Breast epithelium (tissue), 3 donors: ENCODE measurements around the gene PLTP.

Experiments used
- POLR2A ChIP-seq: fragments of 450-650 bp; IDR thresholded peaks from one replicate; pipeline ENCODE4 v1.6.1; 2016; ENCODE audit warnings: antibody characterized with exemption, mild to moderate bottlenecking, moderate library complexity
- POLR2AphosphoS5 ChIP-seq, 3 donors: sonication (generic); formaldehyde crosslinking; IDR thresholded peaks; one replicate each; pipeline ENCODE4 v1.6.1; 2017; ENCODE audit warnings: antibody characterized with exemption in 3 of 3
- TF ChIP-seq, protein P1 (sequence below), 3 donors: fragments of 450-650 bp; IDR thresholded peaks; one replicate each; pipeline ENCODE4 v1.5.1; 2016 to 2017; ENCODE audit warnings: antibody characterized with exemption in 3 of 3, mild to moderate bottlenecking in 3 of 3, moderate library complexity in 3 of 3

DNA sequence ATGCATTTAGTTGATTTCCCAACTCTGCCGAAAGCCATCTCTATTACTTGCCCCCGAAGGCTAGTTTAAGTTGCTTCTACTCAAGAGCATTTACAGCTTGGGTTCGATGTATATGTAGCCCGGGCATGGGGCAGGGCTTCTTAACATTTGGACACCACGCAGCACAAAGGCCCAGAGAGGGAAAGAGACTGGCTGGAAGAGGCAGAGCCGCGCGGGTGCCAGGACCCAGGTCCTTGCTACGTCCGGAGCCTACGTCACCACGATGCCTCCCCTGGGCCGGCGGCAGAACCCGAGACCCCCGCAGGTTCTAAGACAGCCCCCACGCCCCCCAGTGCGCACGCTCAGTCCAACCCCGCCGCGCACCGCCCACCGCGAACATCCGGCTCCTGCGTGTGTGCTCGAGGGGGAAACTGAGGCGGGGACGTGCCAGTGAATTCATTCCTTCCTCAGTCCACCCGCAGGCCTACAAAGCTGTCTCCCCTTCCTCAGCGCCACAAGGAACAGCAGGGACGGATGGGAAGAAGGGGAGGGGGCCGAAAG lies 22.2 kb upstream of the PLTP start:
- TF ChIP-seq, protein P1, sequence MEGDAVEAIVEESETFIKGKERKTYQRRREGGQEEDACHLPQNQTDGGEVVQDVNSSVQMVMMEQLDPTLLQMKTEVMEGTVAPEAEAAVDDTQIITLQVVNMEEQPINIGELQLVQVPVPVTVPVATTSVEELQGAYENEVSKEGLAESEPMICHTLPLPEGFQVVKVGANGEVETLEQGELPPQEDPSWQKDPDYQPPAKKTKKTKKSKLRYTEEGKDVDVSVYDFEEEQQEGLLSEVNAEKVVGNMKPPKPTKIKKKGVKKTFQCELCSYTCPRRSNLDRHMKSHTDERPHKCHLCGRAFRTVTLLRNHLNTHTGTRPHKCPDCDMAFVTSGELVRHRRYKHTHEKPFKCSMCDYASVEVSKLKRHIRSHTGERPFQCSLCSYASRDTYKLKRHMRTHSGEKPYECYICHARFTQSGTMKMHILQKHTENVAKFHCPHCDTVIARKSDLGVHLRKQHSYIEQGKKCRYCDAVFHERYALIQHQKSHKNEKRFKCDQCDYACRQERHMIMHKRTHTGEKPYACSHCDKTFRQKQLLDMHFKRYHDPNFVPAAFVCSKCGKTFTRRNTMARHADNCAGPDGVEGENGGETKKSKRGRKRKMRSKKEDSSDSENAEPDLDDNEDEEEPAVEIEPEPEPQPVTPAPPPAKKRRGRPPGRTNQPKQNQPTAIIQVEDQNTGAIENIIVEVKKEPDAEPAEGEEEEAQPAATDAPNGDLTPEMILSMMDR (IDR thresholded peaks at IDR 0.05) = no peak
- no peak for TF ChIP-seq POLR2A
- TF ChIP-seq POLR2AphosphoS5 (IDR thresholded peaks at IDR 0.05) = no peak
